Neural progenitor cell (in vitro differentiated cells): ENCODE data around the gene MGST3.

Experiments used
- CTCF ChIP-seq: fragments of 200-600 bp; sonication (generic); IDR thresholded peaks from 2 replicates; pipeline ENCODE4 v1.5.1; 2017; ENCODE audit warnings: antibody characterized with exemption, mild to moderate bottlenecking
- EZH2 ChIP-seq: fragments of 200-600 bp; sonication (generic); IDR thresholded peaks from 2 replicates; pipeline ENCODE4 v1.6.1; 2017; ENCODE audit warnings: antibody characterized with exemption, mild to moderate bottlenecking, moderate library complexity

- TF ChIP-seq CTCF (no peak), EZH2 (no peak)
Observed at GRCh38 chr1:165671526-165671925, 40.5 kb downstream of the MGST3 start.
